C4-2B (cell line): ENCODE data around the gene PLOD1.

Experiments used
- ZFX ChIP-seq: fragments of 450-650 bp; IDR thresholded peaks from 2 replicates; pipeline ENCODE4 v1.6.1; 2017
- TF ChIP-seq, protein P1 (sequence below): fragments of 450-650 bp; conservative IDR thresholded peaks from 2 replicates; pipeline ENCODE4 v1.5.1; 2017; ENCODE audit warnings: mild to moderate bottlenecking

DNA sequence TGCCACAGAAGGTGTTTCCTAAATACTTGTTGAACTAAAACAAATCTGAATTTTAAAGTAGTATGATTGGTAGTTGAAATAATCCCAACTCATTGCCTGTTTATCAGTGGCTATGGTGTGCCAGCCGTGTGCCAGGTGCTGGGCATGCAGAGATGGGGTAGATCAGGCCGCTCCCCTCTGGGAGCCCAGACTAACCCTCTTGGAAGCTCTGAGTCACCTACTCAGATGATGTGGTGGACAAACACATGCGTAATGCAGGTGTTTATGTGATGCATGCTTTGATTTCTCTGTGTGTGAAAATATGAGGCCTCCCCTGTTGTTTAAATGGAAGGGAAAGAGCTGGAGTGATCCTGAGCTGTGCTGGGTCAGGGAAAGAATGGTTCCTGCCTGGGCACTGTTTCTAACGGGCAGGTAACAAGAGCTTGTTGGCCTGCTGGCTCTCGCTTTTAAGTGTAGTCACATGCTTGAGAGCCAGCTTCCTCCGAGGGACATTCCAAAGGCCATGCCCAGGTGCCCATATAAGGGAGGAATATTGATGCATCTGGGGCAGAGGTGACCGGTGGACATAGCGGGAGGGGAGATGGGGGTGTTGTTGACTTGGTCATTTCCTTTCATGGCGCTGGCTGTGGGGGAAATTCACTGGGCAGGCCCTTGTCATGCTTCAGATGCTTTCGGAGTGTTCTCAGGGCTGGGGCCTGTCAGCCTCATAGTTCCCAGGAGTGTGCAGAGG is 56.0 kb downstream of the PLOD1 start:
- TF ChIP-seq, protein P1, sequence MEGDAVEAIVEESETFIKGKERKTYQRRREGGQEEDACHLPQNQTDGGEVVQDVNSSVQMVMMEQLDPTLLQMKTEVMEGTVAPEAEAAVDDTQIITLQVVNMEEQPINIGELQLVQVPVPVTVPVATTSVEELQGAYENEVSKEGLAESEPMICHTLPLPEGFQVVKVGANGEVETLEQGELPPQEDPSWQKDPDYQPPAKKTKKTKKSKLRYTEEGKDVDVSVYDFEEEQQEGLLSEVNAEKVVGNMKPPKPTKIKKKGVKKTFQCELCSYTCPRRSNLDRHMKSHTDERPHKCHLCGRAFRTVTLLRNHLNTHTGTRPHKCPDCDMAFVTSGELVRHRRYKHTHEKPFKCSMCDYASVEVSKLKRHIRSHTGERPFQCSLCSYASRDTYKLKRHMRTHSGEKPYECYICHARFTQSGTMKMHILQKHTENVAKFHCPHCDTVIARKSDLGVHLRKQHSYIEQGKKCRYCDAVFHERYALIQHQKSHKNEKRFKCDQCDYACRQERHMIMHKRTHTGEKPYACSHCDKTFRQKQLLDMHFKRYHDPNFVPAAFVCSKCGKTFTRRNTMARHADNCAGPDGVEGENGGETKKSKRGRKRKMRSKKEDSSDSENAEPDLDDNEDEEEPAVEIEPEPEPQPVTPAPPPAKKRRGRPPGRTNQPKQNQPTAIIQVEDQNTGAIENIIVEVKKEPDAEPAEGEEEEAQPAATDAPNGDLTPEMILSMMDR: no peak
- TF ChIP-seq ZFX: no peak
